ENCODE results near the gene SKIL.

DNA sequence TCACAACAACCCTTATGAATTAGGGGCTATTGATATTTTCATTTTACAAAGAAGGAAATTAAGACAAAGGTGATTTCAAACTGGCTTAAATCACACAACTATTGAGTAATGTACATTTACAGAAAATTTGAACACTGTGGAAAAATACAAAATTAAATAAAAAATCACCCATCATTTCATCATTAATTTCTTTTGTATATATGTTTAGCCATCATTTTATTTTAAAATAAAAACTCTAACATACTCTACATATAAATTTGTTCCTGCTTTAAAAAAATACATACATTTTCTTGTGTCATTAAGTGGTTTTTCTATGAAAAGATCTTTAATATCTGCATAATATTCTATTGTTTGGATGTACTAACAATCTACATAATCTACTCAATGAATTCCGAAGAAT is 81.3 kb downstream of the SKIL start:
- TF ChIP-seq, protein P1, sequence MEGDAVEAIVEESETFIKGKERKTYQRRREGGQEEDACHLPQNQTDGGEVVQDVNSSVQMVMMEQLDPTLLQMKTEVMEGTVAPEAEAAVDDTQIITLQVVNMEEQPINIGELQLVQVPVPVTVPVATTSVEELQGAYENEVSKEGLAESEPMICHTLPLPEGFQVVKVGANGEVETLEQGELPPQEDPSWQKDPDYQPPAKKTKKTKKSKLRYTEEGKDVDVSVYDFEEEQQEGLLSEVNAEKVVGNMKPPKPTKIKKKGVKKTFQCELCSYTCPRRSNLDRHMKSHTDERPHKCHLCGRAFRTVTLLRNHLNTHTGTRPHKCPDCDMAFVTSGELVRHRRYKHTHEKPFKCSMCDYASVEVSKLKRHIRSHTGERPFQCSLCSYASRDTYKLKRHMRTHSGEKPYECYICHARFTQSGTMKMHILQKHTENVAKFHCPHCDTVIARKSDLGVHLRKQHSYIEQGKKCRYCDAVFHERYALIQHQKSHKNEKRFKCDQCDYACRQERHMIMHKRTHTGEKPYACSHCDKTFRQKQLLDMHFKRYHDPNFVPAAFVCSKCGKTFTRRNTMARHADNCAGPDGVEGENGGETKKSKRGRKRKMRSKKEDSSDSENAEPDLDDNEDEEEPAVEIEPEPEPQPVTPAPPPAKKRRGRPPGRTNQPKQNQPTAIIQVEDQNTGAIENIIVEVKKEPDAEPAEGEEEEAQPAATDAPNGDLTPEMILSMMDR (conservative IDR thresholded peaks at IDR 0.05; ENCODE audit: low read length), result no peak
- no peak for TF ChIP-seq EZH2phosphoT487 (IDR thresholded peaks at IDR 0.05; ENCODE audit: borderline replicate concordance)

Measured in Loucy (cell line).